CD4-positive, alpha-beta T cell treated with Interleukin-21 for 1 hour (primary cell): Measurements from ENCODE around the gene ELP6.

ENCODE experiments used
- DNase-seq: peaks from one replicate; pipeline ENCODE4 v3.0.0-alpha.2; 2020

Gene ELP6, protein sequence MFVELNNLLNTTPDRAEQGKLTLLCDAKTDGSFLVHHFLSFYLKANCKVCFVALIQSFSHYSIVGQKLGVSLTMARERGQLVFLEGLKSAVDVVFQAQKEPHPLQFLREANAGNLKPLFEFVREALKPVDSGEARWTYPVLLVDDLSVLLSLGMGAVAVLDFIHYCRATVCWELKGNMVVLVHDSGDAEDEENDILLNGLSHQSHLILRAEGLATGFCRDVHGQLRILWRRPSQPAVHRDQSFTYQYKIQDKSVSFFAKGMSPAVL

DNA sequence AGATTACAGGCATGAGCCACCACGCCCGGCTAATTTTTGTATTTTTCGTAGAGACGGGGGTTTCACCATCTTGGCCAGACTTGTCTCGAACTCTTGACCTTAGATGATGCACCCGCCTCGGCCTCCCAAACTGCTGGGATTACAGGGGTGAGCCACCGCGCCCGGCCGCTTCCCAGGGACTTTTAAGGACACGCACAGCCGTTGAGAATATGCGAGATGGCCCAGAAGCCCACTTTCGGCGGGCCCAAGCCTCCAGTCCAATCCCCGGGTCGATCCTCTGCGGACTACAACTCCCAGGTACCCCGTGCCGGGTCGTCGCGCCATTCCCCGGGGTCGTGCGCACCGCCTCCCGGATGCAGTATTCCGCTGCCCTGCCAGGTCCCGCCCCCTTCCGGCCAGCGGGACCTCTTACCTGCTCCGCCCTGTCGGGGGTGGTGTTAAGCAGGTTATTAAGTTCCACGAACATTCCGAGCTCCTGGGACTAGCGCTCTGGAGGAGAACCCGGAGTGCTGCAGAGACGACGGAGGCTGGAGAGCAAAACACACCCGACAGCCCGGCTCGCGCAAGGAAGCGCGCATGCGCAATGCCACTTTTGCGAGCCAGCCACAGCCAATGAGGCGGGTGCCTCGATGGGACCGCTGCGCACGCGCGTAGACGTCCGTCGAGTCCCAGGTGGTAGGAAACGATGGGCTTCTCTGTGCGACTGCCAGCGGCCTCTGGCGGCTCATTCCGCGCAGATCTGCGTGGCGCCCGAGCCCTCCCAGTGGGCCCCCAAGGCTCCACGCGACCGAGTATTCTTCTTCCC, at the start of gene ELP6:
Gene ELP6 (minus strand): TSS at position 588 of the 805 bp plus-strand sequence. CDS start 122 bp downstream, at position 466.
- DNase-seq: peak; percentile 97

GRCh38 chr3:47556351-47556750, 42.8 kb upstream of the ELP6 start:
- no peak for DNase-seq

DNA sequence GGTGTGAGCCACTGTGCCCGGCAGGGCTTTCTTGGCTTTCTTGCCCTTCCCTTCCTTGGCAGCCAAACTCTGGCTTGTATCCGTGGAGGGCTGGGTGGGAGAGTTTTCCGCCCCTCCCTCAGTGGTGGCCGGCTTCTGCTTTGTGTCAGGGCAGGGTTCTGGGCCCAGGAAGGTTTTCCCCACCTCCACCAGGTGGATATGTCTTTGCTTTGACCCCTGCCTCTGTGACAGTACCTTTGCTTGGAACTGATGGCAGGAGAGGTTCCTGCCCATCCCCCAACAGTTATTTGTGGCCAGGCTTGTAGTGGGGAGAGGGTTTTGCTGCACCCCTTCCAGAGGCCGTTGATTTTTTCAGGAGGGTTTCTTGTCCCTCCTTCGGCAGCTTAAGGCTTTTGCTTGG, 40.8 kb upstream of the ELP6 start:
- no peak for DNase-seq

DNA sequence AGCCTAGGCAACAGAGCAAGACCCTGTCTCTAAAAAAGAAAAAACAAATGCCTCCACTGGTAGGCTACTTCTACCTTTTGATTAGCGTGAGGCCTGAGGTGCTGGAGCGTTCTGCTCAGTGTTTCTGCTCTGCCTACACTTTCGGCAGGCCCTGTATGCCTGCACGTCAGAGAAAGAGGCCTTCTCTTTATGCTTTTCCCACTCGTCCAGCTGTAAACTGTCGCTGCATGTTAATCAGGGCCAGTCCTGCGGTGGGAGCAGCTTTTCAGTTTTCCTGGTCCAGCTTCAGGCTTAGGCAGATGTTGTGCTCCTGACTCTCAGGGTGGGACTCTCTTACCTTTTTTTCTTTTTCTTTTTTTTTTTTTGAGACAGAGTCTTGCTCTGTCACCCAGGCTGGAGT, 39.9 kb upstream of the ELP6 start:
- DNase-seq: no peak

DNA sequence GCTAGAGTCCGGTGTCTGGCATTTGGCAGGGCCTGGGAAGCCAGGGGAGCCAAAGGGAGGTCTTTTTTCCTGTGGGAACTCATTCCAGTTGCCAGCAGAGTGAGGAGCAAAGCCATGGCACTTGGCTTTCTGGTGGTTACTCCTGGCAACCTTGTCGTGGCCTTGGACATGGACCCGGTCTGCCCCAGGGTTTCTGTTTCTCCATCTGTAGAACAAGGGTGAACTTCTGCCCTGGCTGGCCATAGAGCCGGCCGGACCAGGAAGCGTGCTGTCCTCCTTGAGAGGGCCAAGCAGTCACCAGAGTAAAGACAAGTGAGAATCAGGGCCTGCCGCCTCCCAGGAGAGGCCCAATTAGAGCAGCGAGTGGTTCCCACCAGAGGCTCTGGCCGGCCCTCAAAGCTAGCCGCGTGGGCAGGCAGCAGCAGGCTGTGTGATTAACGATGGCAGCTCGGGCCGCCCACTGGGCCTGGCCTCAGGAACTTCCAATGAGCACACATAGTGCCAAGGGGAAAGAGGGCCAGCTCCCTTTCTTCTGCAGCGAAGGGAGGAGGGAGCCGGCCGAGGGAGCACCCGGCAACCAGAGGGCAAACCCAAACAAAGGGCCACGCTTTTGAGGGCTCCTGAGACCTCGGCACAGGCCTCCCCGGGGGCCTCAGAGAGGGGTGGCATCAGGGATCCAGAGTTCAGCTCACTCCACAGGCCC, 29.1 kb upstream of the ELP6 start:
- DNase-seq: no peak

- DNase-seq: no peak
These were observed 28.1 kb upstream of the ELP6 start for GRCh38 chr3:47541583-47542108.

- DNase-seq: no peak
These were observed 26.8 kb upstream of the ELP6 start for GRCh38 chr3:47540281-47540680.

GRCh38 chr3:47536967-47537366, 23.5 kb upstream of the ELP6 start:
- DNase-seq: no peak

DNA sequence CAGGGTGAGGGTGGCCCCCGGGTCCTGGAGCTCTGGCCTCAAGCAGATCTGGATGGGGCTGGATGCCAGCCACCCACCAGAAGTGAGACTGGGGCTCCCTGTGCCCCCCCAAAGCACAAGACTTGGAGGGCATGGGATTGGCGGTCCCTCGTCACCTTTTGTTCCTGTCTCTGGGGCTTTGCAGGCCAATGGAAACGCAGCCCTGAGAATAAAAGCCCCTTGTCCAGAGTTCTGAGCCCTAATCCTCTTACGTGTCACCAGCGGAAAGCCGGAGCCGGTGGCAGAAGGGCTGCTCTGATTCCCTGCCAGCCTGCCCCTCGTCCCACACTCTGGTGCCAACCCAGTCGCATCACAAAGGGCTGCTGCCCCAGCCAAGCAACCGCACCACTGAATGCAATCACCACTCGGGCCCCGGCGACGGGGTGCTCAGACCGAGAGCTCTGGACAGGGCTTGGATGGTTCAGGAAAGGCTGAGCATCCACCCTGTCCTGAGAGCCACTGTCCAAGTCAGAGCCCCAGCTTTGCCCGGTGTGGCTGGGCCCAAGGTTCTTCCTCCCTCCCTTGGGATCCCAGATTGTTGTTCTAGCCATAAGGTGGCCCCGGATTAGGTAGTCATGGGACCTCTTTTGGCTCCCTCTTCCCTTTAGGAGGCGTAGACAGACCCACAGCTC, 22.8 kb upstream of the ELP6 start:
- no peak for DNase-seq

DNA sequence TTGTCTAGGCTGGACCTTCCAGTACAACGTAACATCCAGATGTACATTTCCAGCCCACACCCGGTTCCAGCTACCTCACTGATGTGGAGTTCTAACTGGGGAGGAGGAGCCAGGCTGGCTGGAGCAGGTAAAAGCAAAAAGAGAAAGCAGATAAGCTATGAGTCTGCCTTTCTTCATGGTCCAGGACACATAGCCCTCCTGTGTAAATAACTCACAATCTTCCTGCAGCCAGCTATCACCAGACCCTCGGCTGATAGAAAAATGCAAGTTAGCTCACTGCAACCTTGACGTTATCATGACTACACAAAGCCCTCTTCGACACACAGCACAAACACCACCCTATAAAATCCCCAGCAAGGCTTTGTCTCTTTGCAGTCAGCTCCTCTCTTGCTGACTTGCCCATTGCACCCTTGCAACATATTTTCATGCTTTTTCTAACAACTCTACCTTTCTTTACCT, 20.5 kb upstream of the ELP6 start:
- no peak for DNase-seq

GRCh38 chr3:47533481-47533880, 20.0 kb upstream of the ELP6 start:
- no peak for DNase-seq

- DNase-seq: no peak
These were observed 14.6 kb upstream of the ELP6 start for GRCh38 chr3:47527952-47528725.

DNA sequence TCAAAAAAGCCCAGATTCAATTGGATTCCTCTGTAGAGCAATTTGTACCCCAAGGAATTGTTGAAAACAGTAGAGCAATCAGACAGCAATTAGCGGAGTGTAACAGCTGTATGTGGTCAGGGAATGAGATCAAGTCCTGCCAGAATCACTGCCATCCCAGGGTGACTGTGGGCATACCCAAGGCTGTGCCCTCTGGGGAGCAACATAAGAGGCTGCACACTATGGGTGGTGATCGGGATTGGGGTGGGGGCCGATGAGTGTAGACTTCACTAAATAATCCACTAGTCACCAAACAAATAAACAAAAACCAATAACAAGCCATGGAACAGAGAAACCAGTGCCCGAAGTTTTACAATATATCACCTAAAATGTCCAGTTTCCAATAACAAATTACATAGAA, 12.1 kb upstream of the ELP6 start:
- DNase-seq: no peak

- DNase-seq: no peak
These were observed 10.0 kb upstream of the ELP6 start for GRCh38 chr3:47523310-47524073.

- DNase-seq: peak; percentile 83
These were observed 8.8 kb upstream of the ELP6 start for GRCh38 chr3:47522082-47522987.

GRCh38 chr3:47520756-47521155, 7.2 kb upstream of the ELP6 start:
- no peak for DNase-seq

DNA sequence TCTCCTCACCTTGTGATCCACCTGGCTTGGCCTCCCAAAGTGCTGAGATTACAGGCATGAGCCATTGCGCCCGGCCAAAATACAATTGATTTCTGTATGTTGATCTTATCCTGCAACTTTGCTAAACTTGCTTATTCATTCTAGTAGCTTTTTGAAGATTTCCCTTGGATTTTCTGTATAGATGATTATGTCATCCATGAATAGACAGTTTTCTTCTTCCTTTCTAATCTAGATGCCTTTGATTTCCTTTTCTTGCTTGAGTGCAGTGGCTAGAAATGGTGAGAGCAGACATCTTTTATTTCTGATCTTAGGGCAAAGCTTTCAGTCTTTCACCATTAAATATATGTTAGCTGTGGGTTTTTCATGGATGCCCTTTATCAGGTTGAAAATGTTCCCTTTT, 4.4 kb upstream of the ELP6 start:
- DNase-seq: no peak

DNA sequence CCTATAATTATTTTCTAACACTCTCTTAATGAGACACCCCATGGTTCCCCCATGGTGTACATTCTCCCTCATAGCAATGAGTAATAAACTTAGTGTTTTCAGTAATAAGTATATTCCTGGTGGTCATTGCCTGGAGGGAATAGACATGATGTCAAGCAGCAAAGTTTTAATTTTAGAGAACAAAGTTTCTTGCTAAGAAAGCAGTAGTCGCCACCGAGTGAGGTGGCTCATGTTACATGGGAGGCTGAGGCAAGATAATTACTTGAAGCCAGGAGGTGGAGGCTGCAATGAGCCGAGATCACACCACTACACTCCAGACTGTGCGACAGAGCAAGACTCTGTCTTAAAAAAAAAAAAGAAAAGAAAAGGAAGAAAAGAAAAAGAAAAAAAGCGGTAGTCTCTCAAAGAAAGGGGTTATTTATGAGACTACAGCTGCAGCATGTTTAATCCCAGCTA, 2.4 kb upstream of the ELP6 start:
- DNase-seq: no peak

GRCh38 chr3:47515100-47515499, 1.6 kb upstream of the ELP6 start:
- DNase-seq: no peak
